Glutamatergic neuron (in vitro differentiated cells): ENCODE measurements around the gene SMCO1. TPM values are rescaled to one million over a fixed set of nuclear protein-coding genes. Genes with fewer than 3 reads are reported as not detected.
"Not testable (repeated sequence)": the region's sequence is repeated elsewhere in the genome, so short reads cannot be mapped to it uniquely, and the experiment has no call there.

Experiments
- DNase-seq: peaks from one replicate; pipeline ENCODE4 v3.0.0; 2022
- H3K27ac Mint-ChIP-seq: one replicate; pipeline ENCODE4 v1.8.0; 2020; ENCODE audit warnings: mild to moderate bottlenecking, mixed read lengths, inconsistent platforms; ENCODE audit not compliant: unreplicated experiment
- H3K27me3 Mint-ChIP-seq: one replicate; pipeline ENCODE4 v1.8.0; 2020; ENCODE audit warnings: mild to moderate bottlenecking, moderate library complexity, mixed read lengths, inconsistent platforms; ENCODE audit not compliant: unreplicated experiment
- H3K36me3 Mint-ChIP-seq: one replicate; pipeline ENCODE4 v1.8.0; 2020; ENCODE audit warnings: mild to moderate bottlenecking, mixed read lengths, inconsistent platforms; ENCODE audit not compliant: unreplicated experiment
- H3K4me1 Mint-ChIP-seq: one replicate; pipeline ENCODE4 v1.8.0; 2020; ENCODE audit warnings: mild to moderate bottlenecking, low read depth, mixed read lengths, inconsistent platforms; ENCODE audit not compliant: unreplicated experiment
- H3K4me3 Mint-ChIP-seq: one replicate; pipeline ENCODE4 v1.8.0; 2020; ENCODE audit warnings: mild to moderate bottlenecking, mixed read lengths, inconsistent platforms; ENCODE audit not compliant: unreplicated experiment
- H3K9me3 Mint-ChIP-seq: one replicate; pipeline ENCODE4 v1.8.0; 2020; ENCODE audit warnings: mild to moderate bottlenecking, moderate library complexity, mixed read lengths, inconsistent platforms; ENCODE audit not compliant: unreplicated experiment
- total RNA-seq: library from RNA; stranded (reverse); fragmentation: NEBNext Ultra II Directional; extraction: Animal tissue kit (Norgen Biotek cat#: 25700); gene quantifications from one replicate; pipeline ENCODE4 v1.2.1, GENCODE V29; 2021; ENCODE audit not compliant: unreplicated experiment
- TF ChIP-seq, protein P1 (sequence below): fragments of 200-600 bp; sonication (generic); IDR thresholded peaks from one replicate; pipeline ENCODE4 v1.5.0; 2021; ENCODE audit not compliant: partially characterized antibody, unreplicated experiment

The SMCO1 gene
- total RNA-seq, 1 donor from 2014 or later = not detected

DNA sequence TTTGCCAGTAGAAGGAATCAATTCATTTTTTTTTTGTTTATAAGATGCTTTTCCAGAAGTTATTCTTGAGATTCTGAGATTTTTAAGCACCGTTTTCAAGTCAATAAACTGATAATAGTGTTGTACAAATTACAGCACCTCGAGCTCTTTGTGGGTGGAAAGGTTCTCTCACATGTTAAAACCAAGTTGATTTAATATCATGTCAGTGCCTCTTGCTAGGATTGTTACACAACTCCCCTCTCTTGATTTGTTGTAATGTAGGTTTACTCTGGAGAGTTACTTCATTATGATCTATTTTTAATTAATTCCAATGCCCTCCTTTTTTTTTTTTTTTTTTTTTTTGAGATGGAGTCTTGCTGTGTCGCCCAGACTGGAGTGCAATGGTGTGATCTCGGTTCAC lies 57.1 kb downstream of the SMCO1 start:
- no peak overlapping the region for H3K4me3 Mint-ChIP-seq
- H3K27ac Mint-ChIP-seq = no peak overlapping the region
- TF ChIP-seq, protein P1, sequence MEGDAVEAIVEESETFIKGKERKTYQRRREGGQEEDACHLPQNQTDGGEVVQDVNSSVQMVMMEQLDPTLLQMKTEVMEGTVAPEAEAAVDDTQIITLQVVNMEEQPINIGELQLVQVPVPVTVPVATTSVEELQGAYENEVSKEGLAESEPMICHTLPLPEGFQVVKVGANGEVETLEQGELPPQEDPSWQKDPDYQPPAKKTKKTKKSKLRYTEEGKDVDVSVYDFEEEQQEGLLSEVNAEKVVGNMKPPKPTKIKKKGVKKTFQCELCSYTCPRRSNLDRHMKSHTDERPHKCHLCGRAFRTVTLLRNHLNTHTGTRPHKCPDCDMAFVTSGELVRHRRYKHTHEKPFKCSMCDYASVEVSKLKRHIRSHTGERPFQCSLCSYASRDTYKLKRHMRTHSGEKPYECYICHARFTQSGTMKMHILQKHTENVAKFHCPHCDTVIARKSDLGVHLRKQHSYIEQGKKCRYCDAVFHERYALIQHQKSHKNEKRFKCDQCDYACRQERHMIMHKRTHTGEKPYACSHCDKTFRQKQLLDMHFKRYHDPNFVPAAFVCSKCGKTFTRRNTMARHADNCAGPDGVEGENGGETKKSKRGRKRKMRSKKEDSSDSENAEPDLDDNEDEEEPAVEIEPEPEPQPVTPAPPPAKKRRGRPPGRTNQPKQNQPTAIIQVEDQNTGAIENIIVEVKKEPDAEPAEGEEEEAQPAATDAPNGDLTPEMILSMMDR = no peak
- H3K9me3 Mint-ChIP-seq = peaks cover 2% of the 10 kb centered on the region
- peaks cover 1% of the 10 kb centered on the region for H3K27me3 Mint-ChIP-seq
- H3K4me1 Mint-ChIP-seq = no peaks in the 10 kb centered on the region
- H3K36me3 Mint-ChIP-seq = no peaks in the 10 kb centered on the region
- DNase-seq = no peak

DNA sequence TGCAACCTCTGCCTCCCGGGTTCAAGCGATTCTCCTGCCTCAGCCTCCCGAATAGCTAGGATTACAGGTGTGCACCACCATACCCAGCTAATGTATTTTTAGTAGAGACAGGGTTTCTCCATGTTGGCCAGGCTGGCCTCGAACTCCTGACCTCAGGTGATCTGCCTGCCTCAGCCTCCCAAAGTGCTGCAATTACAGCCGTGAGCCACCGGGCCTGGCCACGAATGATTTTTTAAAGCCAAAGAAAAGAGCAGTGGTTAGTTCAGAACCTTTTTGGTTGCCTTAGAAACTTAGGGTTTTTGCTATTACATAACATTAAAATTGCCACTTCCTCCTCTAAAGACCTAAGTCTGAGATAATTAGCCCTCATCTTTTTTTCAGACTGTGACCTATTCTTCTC lies 57.7 kb downstream of the SMCO1 start:
- not testable (repeated sequence) for H3K27ac Mint-ChIP-seq, H3K4me3 Mint-ChIP-seq, H3K36me3 Mint-ChIP-seq, H3K4me1 Mint-ChIP-seq, DNase-seq, H3K27me3 Mint-ChIP-seq, H3K9me3 Mint-ChIP-seq

Other genes starting within 250 kb of the SMCO1 start
- gene PCYT1A, start 227.6 kb downstream of the SMCO1 start, total RNA-seq = 37.0 TPM
- 14.8 TPM for gene DYNLT2B, start 197.1 kb downstream of the SMCO1 start, total RNA-seq
- not detected for gene TM4SF19, start 177.0 kb downstream of the SMCO1 start, total RNA-seq
- 106 TPM for gene UBXN7, start 82.9 kb downstream of the SMCO1 start, total RNA-seq
- gene RNF168, start 11.6 kb downstream of the SMCO1 start, total RNA-seq = 24.4 TPM
- 7.8 TPM for gene WDR53, start 53.2 kb upstream of the SMCO1 start, total RNA-seq
- gene FBXO45, start 53.3 kb upstream of the SMCO1 start, total RNA-seq = 15.6 TPM
- 0.42 TPM for gene NRROS, start 124.3 kb upstream of the SMCO1 start, total RNA-seq
- 3.3 TPM for gene CEP19, start 196.9 kb upstream of the SMCO1 start, total RNA-seq
- 20.1 TPM for gene PIGX, start 197.0 kb upstream of the SMCO1 start, total RNA-seq
- gene PAK2, start 224.5 kb upstream of the SMCO1 start, total RNA-seq = 128 TPM